HG02759 (cell line): ENCODE measurements around the gene HHIP.
"Not testable (repeated sequence)": the region's sequence is repeated elsewhere in the genome, so short reads cannot be mapped to it uniquely, and the experiment has no call there.

Source experiments
- ATAC-seq: cut with Tn5 transposase; IDR thresholded peaks from one replicate; pipeline ENCODE4 v1.9.1; 2021; ENCODE audit warnings: mild to moderate bottlenecking, moderate library complexity; ENCODE audit not compliant: unreplicated experiment

The HHIP gene

GRCh38 chr4:144748814-144749555 lies 103.0 kb downstream of the HHIP start:
- ATAC-seq, result no peak

DNA sequence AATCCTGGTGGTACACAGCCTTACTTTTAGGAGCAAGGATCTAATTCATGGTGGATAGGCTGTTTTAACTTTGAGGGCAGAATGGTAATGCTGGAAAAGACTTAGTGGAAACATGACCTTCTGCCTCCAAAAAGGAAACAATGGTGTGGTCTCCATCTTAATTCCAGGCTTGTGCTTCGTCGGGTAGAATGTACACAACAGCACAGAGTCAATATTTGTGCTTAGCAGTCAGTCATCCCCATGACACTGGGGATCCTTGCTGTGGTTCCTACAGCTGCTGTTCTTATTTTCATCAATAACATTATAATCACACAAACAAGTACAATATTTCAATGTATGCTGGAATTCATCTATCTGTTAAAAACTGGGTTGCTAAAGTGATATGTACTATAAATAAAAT lies 104.4 kb downstream of the HHIP start:
- ATAC-seq, result no peak

- ATAC-seq, result no peak
These were observed 108.8 kb downstream of the HHIP start for GRCh38 chr4:144754562-144755410.

- ATAC-seq, result no peak
These were observed 112.0 kb downstream of the HHIP start for GRCh38 chr4:144757969-144758368.

GRCh38 chr4:144768809-144769208 lies 122.9 kb downstream of the HHIP start:
- ATAC-seq, result not testable (repeated sequence)

- ATAC-seq, result no peak
These were observed 132.4 kb downstream of the HHIP start for GRCh38 chr4:144778364-144778763.

DNA sequence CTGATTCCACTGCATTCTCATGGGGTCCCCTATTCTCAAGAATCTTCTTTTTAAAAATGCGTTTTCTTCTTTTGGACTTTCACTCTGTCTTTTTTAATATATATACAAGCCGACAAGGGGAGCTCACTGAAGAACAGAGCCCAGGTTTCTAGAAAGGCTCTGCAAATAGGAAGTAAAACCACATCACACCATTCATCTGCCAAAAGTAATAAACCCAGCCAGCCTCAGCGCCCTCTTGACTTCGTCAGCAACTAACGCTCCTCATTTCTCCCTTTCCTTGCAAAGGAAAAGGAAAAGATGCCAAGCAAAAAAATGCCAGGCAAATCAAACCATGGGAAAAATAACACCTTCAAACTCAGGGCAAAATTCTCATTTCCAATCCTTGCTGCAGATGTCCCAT lies 136.4 kb downstream of the HHIP start:
- no peak for ATAC-seq

DNA sequence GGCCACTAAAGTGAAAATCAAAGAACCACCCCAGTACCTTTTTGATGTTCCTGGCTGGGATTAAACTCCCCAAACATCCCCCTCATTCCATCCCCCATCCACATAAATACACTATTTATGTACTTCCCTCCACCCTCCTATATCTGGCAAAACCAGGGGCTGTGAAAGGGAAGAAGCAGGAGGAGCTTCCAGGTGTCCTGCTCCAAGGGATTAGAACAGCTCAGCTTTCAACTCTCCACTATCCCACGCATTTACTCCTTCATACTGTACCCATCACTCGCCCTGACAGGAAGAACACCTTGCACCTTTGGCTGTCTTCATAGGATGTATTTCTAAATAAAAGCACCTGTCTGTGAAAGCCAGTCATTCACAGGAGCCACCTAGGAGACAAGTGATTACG lies 140.0 kb downstream of the HHIP start:
- no peak for ATAC-seq

DNA sequence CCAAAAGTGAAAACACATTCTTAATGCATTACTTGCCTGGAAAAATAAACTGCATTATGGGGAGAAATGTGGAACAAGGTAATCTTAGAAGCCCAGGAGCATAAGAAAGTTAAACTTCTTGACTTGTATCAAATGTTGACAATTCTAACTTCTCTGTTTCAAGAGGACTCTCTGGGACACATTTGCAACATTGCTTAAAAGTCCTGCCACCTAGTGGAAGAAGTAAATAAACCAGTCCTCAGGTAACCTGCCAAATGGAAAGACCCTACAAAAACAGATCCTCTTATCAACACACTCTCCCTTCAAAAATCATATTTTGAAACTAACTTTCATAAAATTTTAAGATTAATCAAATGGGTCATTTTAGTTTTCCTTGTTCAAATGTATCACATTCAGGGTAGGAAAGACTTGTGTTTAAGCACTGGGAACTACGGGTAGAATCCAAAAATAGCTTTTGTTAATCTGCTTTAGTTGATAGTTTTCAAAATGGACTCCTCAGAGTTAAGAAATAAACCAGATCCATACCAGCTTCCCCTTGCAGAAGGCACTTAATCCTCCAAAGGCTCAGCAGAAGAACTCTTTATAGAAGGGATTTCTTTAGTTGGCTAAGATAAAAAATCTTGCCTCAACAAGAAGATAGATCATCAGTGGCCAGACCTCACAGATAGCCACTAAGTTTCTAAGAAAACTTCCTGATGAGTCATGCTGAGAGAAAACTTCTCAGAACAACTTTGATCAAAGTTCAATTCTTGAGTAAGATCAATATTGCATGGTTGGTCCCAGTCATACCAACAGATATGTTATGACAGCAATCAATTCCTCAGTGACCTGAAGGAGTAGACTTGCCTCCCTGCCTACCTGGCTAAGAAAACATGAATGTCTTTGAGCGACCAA lies 141.7 kb downstream of the HHIP start:
- peak; percentile 82 for ATAC-seq

- peak; percentile 9 for ATAC-seq
These were observed 142.5 kb downstream of the HHIP start for GRCh38 chr4:144788469-144788868.

DNA sequence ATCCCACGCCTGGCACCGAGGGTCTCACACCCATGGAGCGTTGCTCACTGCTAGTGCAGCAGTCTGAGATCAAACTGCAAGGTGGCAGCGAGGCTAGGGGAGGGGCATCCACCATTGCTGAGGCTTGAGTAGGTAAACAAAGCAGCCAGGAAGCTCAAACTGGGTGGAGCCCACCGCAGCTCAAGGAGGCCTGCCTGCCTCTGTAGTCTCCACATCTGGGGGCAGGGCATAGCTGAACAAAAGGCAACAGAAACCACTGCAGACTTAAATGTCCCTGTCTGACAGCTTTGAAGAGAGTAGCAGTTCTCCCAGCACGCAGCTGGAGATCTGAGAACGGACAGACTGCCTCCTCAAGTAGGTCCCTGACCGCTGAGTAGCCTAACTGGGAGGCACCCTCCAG lies 146.0 kb downstream of the HHIP start:
- ATAC-seq, result not testable (repeated sequence)
